NCI-H2081 (cell line): ENCODE measurements around the gene GRHL1.

Experiments
- DNase-seq, 2 experiments: peaks; one replicate each; lab custom pipeline; 2025; lab: John Stamatoyannopoulos, UW

Gene GRHL1

GRCh38 chr2:9949239-9949991 lies 2.1 kb upstream of the GRHL1 start:
- DNase-seq: no peak

- no peak for DNase-seq
Observed at GRCh38 chr2:9949992-9950520, 1.4 kb upstream of the GRHL1 start.

GRCh38 chr2:9950521-9951271 lies 797 bp upstream of the GRHL1 start:
- peak; percentile 54 to 73 for DNase-seq

- DNase-seq: no peak
Observed at GRCh38 chr2:9951272-9951521, 296 bp upstream of the GRHL1 start.

- DNase-seq: no peak
Observed at GRCh38 chr2:9952286-9952737, 819 bp downstream of the GRHL1 start.

GRCh38 chr2:9952856-9953503 lies 1.5 kb downstream of the GRHL1 start:
- no peak for DNase-seq

- DNase-seq: no peak
Observed at GRCh38 chr2:9954136-9954535, 2.6 kb downstream of the GRHL1 start.

GRCh38 chr2:9958057-9958456 lies 6.6 kb downstream of the GRHL1 start:
- DNase-seq: no peak

GRCh38 chr2:9959262-9959661 lies 7.8 kb downstream of the GRHL1 start:
- no peak for DNase-seq

GRCh38 chr2:9961013-9961412 lies 9.5 kb downstream of the GRHL1 start:
- DNase-seq: no peak

- DNase-seq: no peak
Observed at GRCh38 chr2:9964334-9964980, 13.0 kb downstream of the GRHL1 start.

GRCh38 chr2:9965119-9965822 lies 13.8 kb downstream of the GRHL1 start:
- DNase-seq: no peak

- no peak for DNase-seq
Observed at GRCh38 chr2:9966491-9967022, 15.1 kb downstream of the GRHL1 start.

GRCh38 chr2:9967053-9967775 lies 15.7 kb downstream of the GRHL1 start:
- no peak for DNase-seq

- no peak for DNase-seq
Observed at GRCh38 chr2:9968553-9969497, 17.3 kb downstream of the GRHL1 start.

- no peak for DNase-seq
Observed at GRCh38 chr2:9970200-9971044, 18.9 kb downstream of the GRHL1 start.

- DNase-seq: no peak
Observed at GRCh38 chr2:9971105-9971818, 19.8 kb downstream of the GRHL1 start.

GRCh38 chr2:9971890-9972289 lies 20.4 kb downstream of the GRHL1 start:
- DNase-seq: no peak
